Naive thymus-derived CD4-positive, alpha-beta T cell (primary cell): ENCODE results near the gene RCAN1. TPM values are rescaled to one million over a fixed set of nuclear protein-coding genes. Genes with fewer than 3 reads are reported as not detected.
"Not testable (repeated sequence)": the region's sequence is repeated elsewhere in the genome, so short reads cannot be mapped to it uniquely, and the experiment has no call there.

ENCODE experiments used
- ATAC-seq: fragments of 150-1000 bp; cut with Tn5 transposase; 2 replicates; pipeline ENCODE4 v1.10.0; 2021; ENCODE audit warnings: mild to moderate bottlenecking, moderate library complexity
- CTCF ChIA-PET: fragments of 350-600 bp; sonication (Branson Sonifier 250); formaldehyde crosslinking; loops from one replicate; lab custom pipeline; 2021; ENCODE audit warnings: antibody characterized with exemption; lab: Charles Lee
- POLR2A ChIA-PET: fragments of 350-600 bp; sonication (Branson Sonifier 250); formaldehyde crosslinking; loops from one replicate; lab custom pipeline; 2021; ENCODE audit warnings: antibody characterized with exemption, inconsistent platforms; lab: Charles Lee
- DNase-seq, 9 donors: peaks; one replicate each; pipeline versions ENCODE4 v3.0.0 to v3.0.0-alpha.2; 2020 to 2022; ENCODE audit warnings: mixed read lengths in 1 of 9
- H3K27ac ChIP-seq: one replicate; pipeline ENCODE4 v1.7.0; 2013; ENCODE audit warnings: mild to moderate bottlenecking, low read depth, low read length, moderate library complexity
- H3K27me3 ChIP-seq, 2 donors: one replicate each; pipeline ENCODE4 v1.7.0; 2013; ENCODE audit warnings: low read length in 2 of 2, mild to moderate bottlenecking in 2 of 2, moderate library complexity in 2 of 2; ENCODE audit not compliant: control insufficient read depth in 2 of 2, insufficient read depth in 2 of 2
- H3K36me3 ChIP-seq, 3 experiments: 1 replicate in 2 of 3; 2 replicates in 1 of 3; pipeline ENCODE4 v1.7.0; 2013; ENCODE audit warnings: low read length in 3 of 3, mild to moderate bottlenecking in 3 of 3, moderate library complexity in 1 of 3; ENCODE audit not compliant: insufficient read depth in 3 of 3, control insufficient read depth in 2 of 3
- H3K4me1 ChIP-seq, 2 donors: one replicate each; pipeline ENCODE4 v1.7.0; 2013; ENCODE audit warnings: low read length in 2 of 2, mild to moderate bottlenecking in 2 of 2, moderate library complexity in 1 of 2; ENCODE audit not compliant: control insufficient read depth in 2 of 2, insufficient read depth in 2 of 2
- H3K4me3 ChIP-seq: 2 replicates; pipeline ENCODE4 v1.7.0; 2013; ENCODE audit warnings: mild to moderate bottlenecking, low read length
- H3K9me3 ChIP-seq, 3 experiments: 1 replicate in 2 of 3; 2 replicates in 1 of 3; pipeline ENCODE4 v1.7.0; 2013; ENCODE audit warnings: low read length in 3 of 3; ENCODE audit not compliant: control insufficient read depth in 2 of 3
- H3K27ac Mint-ChIP-seq, 9 donors: one replicate each; pipeline ENCODE4 v1.8.0; 2020 to 2022; ENCODE audit warnings: mixed read lengths in 9 of 9, mild to moderate bottlenecking in 8 of 9, moderate library complexity in 5 of 9, inconsistent platforms in 2 of 9
- H3K27me3 Mint-ChIP-seq, 5 donors: one replicate each; pipeline ENCODE4 v1.8.0; 2021 to 2022; ENCODE audit warnings: mixed read lengths in 5 of 5, mild to moderate bottlenecking in 1 of 5
- H3K36me3 Mint-ChIP-seq, 5 donors: one replicate each; pipeline ENCODE4 v1.8.0; 2020 to 2022; ENCODE audit warnings: mixed read lengths in 5 of 5, mild to moderate bottlenecking in 3 of 5, inconsistent platforms in 1 of 5
- H3K4me1 Mint-ChIP-seq, 7 donors: one replicate each; pipeline ENCODE4 v1.8.0; 2020 to 2022; ENCODE audit warnings: mixed read lengths in 7 of 7, mild to moderate bottlenecking in 3 of 7, inconsistent platforms in 1 of 7
- H3K4me3 Mint-ChIP-seq, 10 donors: one replicate each; pipeline ENCODE4 v1.8.0; 2020 to 2022; ENCODE audit warnings: mild to moderate bottlenecking in 10 of 10, mixed read lengths in 10 of 10, moderate library complexity in 6 of 10, inconsistent platforms in 2 of 10
- H3K9me3 Mint-ChIP-seq, 11 donors: one replicate each; pipeline ENCODE4 v1.8.0; 2020 to 2022; ENCODE audit warnings: mixed read lengths in 11 of 11, mild to moderate bottlenecking in 4 of 11, inconsistent platforms in 1 of 11, moderate library complexity in 1 of 11
- intact Hi-C, 2 donors: fragments of 100-400 bp; cut with micrococcal nuclease; formaldehyde crosslinking; loops; one replicate each; pipeline ENCODE4 v1.15.1; 2023
- polyA plus RNA-seq, 2 donors: library from polyadenylated mRNA; unstranded; fragments of 300-500 nt; fragmentation: Illumina TruSeq; gene quantifications; one replicate each; pipeline ENCODE4 v1.2.3, GENCODE V29; 2021
- total RNA-seq, 6 experiments: library from RNA in 5 of 6; stranded (reverse) in 5 of 6; gene quantifications; 1 replicate in 5 of 6; 2 replicates in 1 of 6; pipeline ENCODE4 v1.2.3 and lab custom pipeline; 2021 to 2026

RCAN1 gene
- total and polyA plus RNA-seq, 7 experiments from 2014 or later = 3.0 to 15.3 (median 5.0) TPM

GRCh38 chr21:34467333-34467732, 147.6 kb downstream of the RCAN1 start:
- H3K4me3 Mint-ChIP-seq, H3K27me3 ChIP-seq, CTCF ChIA-PET, H3K27ac ChIP-seq, POLR2A ChIA-PET, intact Hi-C loops, H3K4me1 ChIP-seq, H3K27ac Mint-ChIP-seq, DNase-seq, H3K9me3 ChIP-seq, H3K4me1 Mint-ChIP-seq, H3K9me3 Mint-ChIP-seq, ATAC-seq, H3K4me3 ChIP-seq, H3K36me3 Mint-ChIP-seq, H3K36me3 ChIP-seq, H3K27me3 Mint-ChIP-seq: not testable (repeated sequence)

Other genes with a start within 250 kb of the RCAN1 start
- 10 to 100 TPM in 3 of 5 experiments, 1 to 10 TPM in 2; 5.6 to 19.8 (median 12.4) TPM for gene SMIM11, start 239.6 kb downstream of the RCAN1 start, total RNA-seq
- 1 to 10 TPM; 6.9 to 8.9 TPM for gene SMIM11, start 239.6 kb downstream of the RCAN1 start, polyA plus RNA-seq
- gene SMIM34, start 191.2 kb downstream of the RCAN1 start, total RNA-seq = not detected
- not detected for gene SMIM34, start 191.2 kb downstream of the RCAN1 start, polyA plus RNA-seq
- 1 to 10 TPM in 1 of 5 experiments, under 1 TPM in 4; 0.24 to 9.2 (median 0.49) TPM for gene KCNE1, start 102.9 kb downstream of the RCAN1 start, total RNA-seq
- not detected for gene KCNE1, start 102.9 kb downstream of the RCAN1 start, polyA plus RNA-seq
- under 1 TPM in 4 of 5 experiments, not detected in 1; 0.19 to 0.56 (median 0.28) TPM for gene CLIC6, start 53.9 kb upstream of the RCAN1 start, total RNA-seq
- under 1 TPM in 1 of 2 donors, not detected in 1; 0.12 TPM for gene CLIC6, start 53.9 kb upstream of the RCAN1 start, polyA plus RNA-seq